DOHH2 (cell line): ENCODE measurements around the gene HEXA.

Source experiments
- H3F3A ChIP-seq: fragments of 200-600 bp; sonication (generic), shearing (Covaris generic); 2 replicates; pipeline ENCODE4 v1.6.0; 2016; ENCODE audit warnings: antibody characterized with exemption, mild to moderate bottlenecking; ENCODE audit not compliant: control insufficient read depth, insufficient read depth
- H3K27ac ChIP-seq: fragments of 200-600 bp; sonication (generic); 2 replicates; pipeline ENCODE4 v1.5.1; 2014; ENCODE audit warnings: low read depth, mild to moderate bottlenecking, low read length, moderate library complexity
- H3K27me3 ChIP-seq: fragments of 200-600 bp; sonication (generic); 2 replicates; pipeline ENCODE4 v1.6.1; 2014; ENCODE audit warnings: mild to moderate bottlenecking, low read length, mixed read lengths; ENCODE audit not compliant: control insufficient read depth
- H3K36me3 ChIP-seq: fragments of 200-600 bp; sonication (generic); 2 replicates; pipeline ENCODE4 v1.6.1; 2014; ENCODE audit warnings: mild to moderate bottlenecking, low read length, moderate library complexity, mixed read lengths; ENCODE audit not compliant: control insufficient read depth
- H3K4me1 ChIP-seq: fragments of 200-600 bp; sonication (generic); 2 replicates; pipeline ENCODE4 v1.6.1; 2014; ENCODE audit warnings: mild to moderate bottlenecking, low read length, mixed read lengths; ENCODE audit not compliant: control insufficient read depth
- H3K4me2 ChIP-seq: fragments of 200-600 bp; sonication (generic); 2 replicates; pipeline ENCODE4 v1.6.0; 2014; ENCODE audit warnings: mild to moderate bottlenecking, low read length, moderate library complexity
- H3K4me3 ChIP-seq: fragments of 200-600 bp; sonication (generic); 2 replicates; pipeline ENCODE4 v1.5.1; 2014; ENCODE audit warnings: mild to moderate bottlenecking, low read length, mixed read lengths
- H3K79me2 ChIP-seq: fragments of 200-600 bp; sonication (generic); 2 replicates; pipeline ENCODE4 v1.6.1; 2014; ENCODE audit warnings: mild to moderate bottlenecking, low read length, mixed read lengths; ENCODE audit not compliant: control insufficient read depth
- H3K9me2 ChIP-seq: fragments of 200-600 bp; sonication (generic); replicated peaks from 2 replicates; pipeline ENCODE4 v1.6.1; 2014; ENCODE audit warnings: mild to moderate bottlenecking, low read length, mixed read lengths; ENCODE audit not compliant: control insufficient read depth
- H3K9me3 ChIP-seq: fragments of 200-600 bp; sonication (generic); 2 replicates; pipeline ENCODE4 v1.6.1; 2014; ENCODE audit warnings: antibody characterized with exemption, low read length, mixed read lengths; ENCODE audit not compliant: control insufficient read depth, insufficient read depth
- H4K20me1 ChIP-seq: fragments of 200-600 bp; sonication (generic); 2 replicates; pipeline ENCODE4 v1.6.0; 2014; ENCODE audit warnings: low read depth, mild to moderate bottlenecking, antibody characterized with exemption, low read length, moderate library complexity; ENCODE audit not compliant: control insufficient read depth, insufficient read depth
- CTCF ChIP-seq: fragments of 200-600 bp; sonication (generic); IDR thresholded peaks from one replicate; pipeline ENCODE4 v1.5.1; 2014; ENCODE audit warnings: antibody characterized with exemption, mild to moderate bottlenecking, low read depth, low read length; ENCODE audit not compliant: poor library complexity, severe bottlenecking
- EZH2phosphoT487 ChIP-seq: fragments of 200-600 bp; sonication (generic); IDR thresholded peaks from 2 replicates; pipeline ENCODE4 v1.6.1; 2017; ENCODE audit warnings: borderline replicate concordance, mild to moderate bottlenecking, antibody characterized with exemption, low read length, moderate library complexity, mixed read lengths

Gene HEXA

GRCh38 chr15:72345806-72346205, 30.0 kb downstream of the HEXA start:
- Histone ChIP-seq H3F3A (no peaks in the 10 kb centered on the region), H3K4me3 (no peak overlapping the region), H3K79me2 (no peaks in the 10 kb centered on the region), H3K27me3 (no peaks in the 10 kb centered on the region), H3K36me3 (peaks cover 28% of the 10 kb centered on the region), H4K20me1 (no peaks in the 10 kb centered on the region), H3K4me1 (no peaks in the 10 kb centered on the region), H3K9me2 (no peaks in the 10 kb centered on the region), H3K9me3 (no peaks in the 10 kb centered on the region), H3K27ac (no peak overlapping the region), H3K4me2 (no peak overlapping the region)
- TF ChIP-seq EZH2phosphoT487 (no peak), CTCF (no peak)

GRCh38 chr15:72345280-72345679, 30.5 kb downstream of the HEXA start:
- TF ChIP-seq CTCF: no peak
- TF ChIP-seq EZH2phosphoT487: no peak
- H3K4me3 ChIP-seq: no peak overlapping the region
- no peaks in the 10 kb centered on the region for H3K79me2 ChIP-seq
- H3K27ac ChIP-seq: no peak overlapping the region
- no peaks in the 10 kb centered on the region for H3F3A ChIP-seq
- H3K27me3 ChIP-seq: no peaks in the 10 kb centered on the region
- no peaks in the 10 kb centered on the region for H3K9me3 ChIP-seq
- H3K36me3 ChIP-seq: peaks cover 23% of the 10 kb centered on the region
- no peaks in the 10 kb centered on the region for H3K4me1 ChIP-seq
- no peaks in the 10 kb centered on the region for H3K9me2 ChIP-seq
- no peaks in the 10 kb centered on the region for H4K20me1 ChIP-seq
- no peak overlapping the region for H3K4me2 ChIP-seq

- Histone ChIP-seq H3K4me2 (no peak overlapping the region), H3K27me3 (no peaks in the 10 kb centered on the region), H3K9me2 (no peaks in the 10 kb centered on the region), H3K27ac (no peak overlapping the region), H3K9me3 (no peaks in the 10 kb centered on the region), H3K79me2 (no peaks in the 10 kb centered on the region), H3K36me3 (peaks cover 20% of the 10 kb centered on the region), H3K4me3 (no peak overlapping the region), H4K20me1 (no peaks in the 10 kb centered on the region), H3K4me1 (no peaks in the 10 kb centered on the region), H3F3A (no peaks in the 10 kb centered on the region)
- TF ChIP-seq CTCF (no peak), EZH2phosphoT487 (no peak)
These were observed 31.2 kb downstream of the HEXA start for GRCh38 chr15:72344602-72345001.

- Histone ChIP-seq H3K4me3 (no peak overlapping the region), H3K9me2 (no peaks in the 10 kb centered on the region), H3K9me3 (no peaks in the 10 kb centered on the region), H3K36me3 (peaks cover 10% of the 10 kb centered on the region; the same call in 1 of the 2 replicates), H3K4me1 (no peaks in the 10 kb centered on the region), H3K27ac (no peak overlapping the region), H3K4me2 (no peak overlapping the region), H4K20me1 (no peaks in the 10 kb centered on the region), H3K79me2 (no peaks in the 10 kb centered on the region), H3K27me3 (no peaks in the 10 kb centered on the region), H3F3A (no peaks in the 10 kb centered on the region)
- TF ChIP-seq EZH2phosphoT487 (no peak), CTCF (peak; percentile 58)
These were observed 33.4 kb downstream of the HEXA start for GRCh38 chr15:72342385-72342784.
